Panc1 (cell line): ENCODE measurements around the gene BRI3BP. TPM values are rescaled to one million over a fixed set of nuclear protein-coding genes. Genes with fewer than 3 reads are reported as not detected.

Experiments used
- ATAC-seq: fragments of 200-7000 bp; cut with Tn5 transposase; 2 replicates; pipeline ENCODE4 v1.9.1; 2020; ENCODE audit warnings: mild to moderate bottlenecking, moderate library complexity
- BruUV-seq: library from RNA; stranded (reverse); fragments of 400-500 nt; replicated peaks from 2 replicates; lab custom pipeline; 2021; lab: Mats Ljungman, UMichigan
- CTCF ChIA-PET: fragments of 300-600 bp; sonication (Branson Sonifier 250); formaldehyde crosslinking; loops from one replicate; lab custom pipeline; 2022; ENCODE audit warnings: antibody characterized with exemption; lab: Charles Lee
- POLR2A ChIA-PET: fragments of 300-600 bp; sonication (Branson Sonifier 250); formaldehyde crosslinking; loops from one replicate; lab custom pipeline; 2022; ENCODE audit warnings: antibody characterized with exemption; lab: Charles Lee
- DNase-seq: peaks from one replicate; pipeline ENCODE4 v3.0.0-alpha.2; 2010; ENCODE audit warnings: low read depth, low spot score
- H3K27ac ChIP-seq: 2 replicates; pipeline ENCODE4 v1.5.1; 2011; ENCODE audit warnings: mild to moderate bottlenecking, low read length, inconsistent platforms
- H3K27me3 ChIP-seq: fragments of 200-500 bp; sonication (Bioruptor generic); 2 replicates; pipeline ENCODE4 v1.6.0; 2014; ENCODE audit warnings: low read length, inconsistent platforms; ENCODE audit not compliant: control insufficient read depth, insufficient read depth
- H3K36me3 ChIP-seq: fragments of 200-500 bp; sonication (Bioruptor generic); 2 replicates; pipeline ENCODE4 v1.5.1; 2014; ENCODE audit warnings: inconsistent platforms, mild to moderate bottlenecking, low read length, moderate library complexity; ENCODE audit not compliant: control insufficient read depth, insufficient read depth
- H3K4me1 ChIP-seq: 2 replicates; pipeline ENCODE4 v1.5.1; 2011; ENCODE audit warnings: inconsistent platforms, mild to moderate bottlenecking, low read length, moderate library complexity; ENCODE audit not compliant: control insufficient read depth, insufficient read depth
- H3K4me3 ChIP-seq, 2 experiments: 2 replicates each; pipeline ENCODE4 v1.5.1; 2011 to 2012; ENCODE audit warnings: low read depth in 2 of 2, low read length in 2 of 2, mild to moderate bottlenecking in 2 of 2, inconsistent platforms in 1 of 2, moderate library complexity in 1 of 2
- H3K9me3 ChIP-seq: fragments of 200-500 bp; sonication (Bioruptor generic); 2 replicates; pipeline ENCODE4 v1.5.1; 2014; ENCODE audit warnings: low read depth, mild to moderate bottlenecking, inconsistent platforms, low read length, moderate library complexity; ENCODE audit not compliant: control insufficient read depth, insufficient read depth
- CTCF ChIP-seq: fragments of 450-650 bp; IDR thresholded peaks from 2 replicates; pipeline ENCODE4 v1.5.1; 2017; ENCODE audit warnings: mild to moderate bottlenecking
- POLR2AphosphoS5 ChIP-seq: IDR thresholded peaks from 2 replicates; pipeline ENCODE4 v1.6.1; 2012; ENCODE audit warnings: mild to moderate bottlenecking, low read depth, low read length, moderate library complexity
- REST ChIP-seq, 2 experiments: IDR thresholded peaks; 2 replicates each; pipeline ENCODE4 v1.6.1; 2011 to 2012; ENCODE audit warnings: low read depth in 2 of 2, control low read depth in 1 of 2, low read length in 1 of 2, mild to moderate bottlenecking in 1 of 2, moderate library complexity in 1 of 2; ENCODE audit not compliant: insufficient read depth in 1 of 2
- SIN3A ChIP-seq: IDR thresholded peaks from 2 replicates; pipeline ENCODE4 v1.6.1; 2012; ENCODE audit warnings: low read depth, mild to moderate bottlenecking, low read length, moderate library complexity, borderline replicate concordance; ENCODE audit not compliant: insufficient read depth
- TCF7L2 ChIP-seq: IDR thresholded peaks from 2 replicates; pipeline ENCODE4 v1.6.1; 2011; ENCODE audit warnings: mild to moderate bottlenecking, low read depth, low read length, inconsistent platforms
- in situ Hi-C: cut with HindIII; loops from 2 replicates; pipeline ENCODE4 v1.10.0; 2016; ENCODE audit warnings: low sequenced_read_pairs, low pct_unique_long_range_greater_than_20kb
- intact Hi-C: fragments of 100-400 bp; cut with micrococcal nuclease; formaldehyde crosslinking; loops from one replicate; pipeline ENCODE4 v1.10.0; 2022; ENCODE audit not compliant: unreplicated experiment
- total RNA-seq: library from RNA; stranded (reverse); gene quantifications from one replicate; pipeline ENCODE4 v1.2.1, GENCODE V29; 2021; ENCODE audit not compliant: unreplicated experiment

Gene BRI3BP
- total RNA-seq, 1 experiment from 2014 or later, result 35.1 TPM

- Histone ChIP-seq H3K27me3 (no peaks in the 10 kb centered on the region), H3K36me3 (peaks cover 13% of the 10 kb centered on the region), H3K27ac (no peak overlapping the region), H3K4me3 (no peak overlapping the region), H3K9me3 (no peaks in the 10 kb centered on the region), H3K4me1 (no peaks in the 10 kb centered on the region)
- in situ Hi-C loops, result no loop called here
- POLR2A ChIA-PET, result no interaction called here
- CTCF ChIA-PET, result no interaction called here
- no TSS peak for BruUV-seq
- ATAC-seq, result no peak
- intact Hi-C loops, result no loop called here
- TF ChIP-seq POLR2AphosphoS5 (no peak), SIN3A (no peak), REST (IDR thresholded peaks at IDR 0.05; ENCODE audit: insufficient read depth in 1 of 2, low read depth in 2 of 2, low read length in 1 of 2) (no peak), CTCF (no peak), TCF7L2 (no peak)
- DNase-seq, result no peak
These were observed 32.4 kb upstream of the BRI3BP start for GRCh38 chr12:124961055-124961454.

GRCh38 chr12:124963211-124963610 is 30.2 kb upstream of the BRI3BP start:
- H3K27me3 ChIP-seq, result no peaks in the 10 kb centered on the region
- peaks cover 6% of the 10 kb centered on the region for H3K36me3 ChIP-seq
- ChIA-PET CTCF (interaction anchor here (0.7 kb wide), 1 partner anchor 126 kb away, joined by 4 read pairs; no protein-coding TSS in a partner anchor), POLR2A (no interaction called here)
- H3K4me3 ChIP-seq, result no peak overlapping the region
- BruUV-seq, result TSS peak; percentile 51
- no peak overlapping the region for H3K27ac ChIP-seq
- TF ChIP-seq SIN3A (no peak), POLR2AphosphoS5 (no peak), REST (IDR thresholded peaks at IDR 0.05; ENCODE audit: insufficient read depth in 1 of 2, low read depth in 2 of 2, low read length in 1 of 2) (no peak), CTCF (no peak), TCF7L2 (no peak)
- H3K9me3 ChIP-seq, result no peaks in the 10 kb centered on the region
- no peak for DNase-seq
- no peaks in the 10 kb centered on the region for H3K4me1 ChIP-seq
- in situ Hi-C loops (no loop called here), intact Hi-C loops (no loop called here)
- no peak for ATAC-seq
